Spleen (tissue), 7 donors: ENCODE measurements around the gene MFSD1.

ENCODE experiments used
- CTCF ChIP-seq, 11 experiments: fragments of 200-600 bp in 7 of 11; fragments of 450-650 bp in 4 of 11; sonication (generic) in 4 of 11; IDR thresholded peaks in 8 of 11; conservative IDR thresholded peaks in 3 of 11; 1 replicate in 7 of 11; 2 replicates in 4 of 11; pipeline versions ENCODE4 v1.4.0 to v1.8.0; 2016 to 2021; ENCODE audit warnings: antibody characterized with exemption in 11 of 11, inconsistent platforms in 4 of 11, mild to moderate bottlenecking in 1 of 11
- POLR2A ChIP-seq, 3 donors: fragments of 450-650 bp; IDR thresholded peaks; one replicate each; pipeline ENCODE4 v1.5.1; 2017; ENCODE audit warnings: antibody characterized with exemption in 3 of 3, mild to moderate bottlenecking in 1 of 3
- POLR2AphosphoS5 ChIP-seq, 3 donors: sonication (generic); formaldehyde crosslinking; IDR thresholded peaks; one replicate each; pipeline ENCODE4 v1.5.1; 2017; ENCODE audit warnings: antibody characterized with exemption in 3 of 3
- donor health status: DM: no; HTN: no; CAD: no; lungs with moderate emphysema.
- donor health status: DM: no; HTN: no; CAD: no.
- donor health status: DM: no; HTN: no; CAD: no.

GRCh38 chr3:158801201-158801600 lies 653 bp upstream of the MFSD1 start:
- TF ChIP-seq POLR2A (IDR thresholded peaks at IDR 0.05) (no peak), CTCF (IDR thresholded peaks at IDR 0.05 in 8 of 11, conservative IDR thresholded peaks at IDR 0.05 in 3 of 11) (no peak), POLR2AphosphoS5 (IDR thresholded peaks at IDR 0.05) (no peak)
